HL-60 (cell line): ENCODE measurements around the gene HIPK2.

ENCODE experiments used
- REST ChIP-seq: IDR thresholded peaks from 2 replicates; pipeline ENCODE4 v1.6.1; 2012; ENCODE audit warnings: low read depth; ENCODE audit not compliant: insufficient replicate concordance
- SPI1 ChIP-seq: IDR thresholded peaks from 2 replicates; pipeline ENCODE4 v1.6.1; 2012; ENCODE audit warnings: low read depth, mild to moderate bottlenecking, borderline replicate concordance
- TF ChIP-seq, protein P1 (sequence below): IDR thresholded peaks from one replicate; pipeline ENCODE4 v1.5.1; 2011; ENCODE audit warnings: low read length, control low read depth, inconsistent platforms; ENCODE audit not compliant: insufficient read depth

DNA sequence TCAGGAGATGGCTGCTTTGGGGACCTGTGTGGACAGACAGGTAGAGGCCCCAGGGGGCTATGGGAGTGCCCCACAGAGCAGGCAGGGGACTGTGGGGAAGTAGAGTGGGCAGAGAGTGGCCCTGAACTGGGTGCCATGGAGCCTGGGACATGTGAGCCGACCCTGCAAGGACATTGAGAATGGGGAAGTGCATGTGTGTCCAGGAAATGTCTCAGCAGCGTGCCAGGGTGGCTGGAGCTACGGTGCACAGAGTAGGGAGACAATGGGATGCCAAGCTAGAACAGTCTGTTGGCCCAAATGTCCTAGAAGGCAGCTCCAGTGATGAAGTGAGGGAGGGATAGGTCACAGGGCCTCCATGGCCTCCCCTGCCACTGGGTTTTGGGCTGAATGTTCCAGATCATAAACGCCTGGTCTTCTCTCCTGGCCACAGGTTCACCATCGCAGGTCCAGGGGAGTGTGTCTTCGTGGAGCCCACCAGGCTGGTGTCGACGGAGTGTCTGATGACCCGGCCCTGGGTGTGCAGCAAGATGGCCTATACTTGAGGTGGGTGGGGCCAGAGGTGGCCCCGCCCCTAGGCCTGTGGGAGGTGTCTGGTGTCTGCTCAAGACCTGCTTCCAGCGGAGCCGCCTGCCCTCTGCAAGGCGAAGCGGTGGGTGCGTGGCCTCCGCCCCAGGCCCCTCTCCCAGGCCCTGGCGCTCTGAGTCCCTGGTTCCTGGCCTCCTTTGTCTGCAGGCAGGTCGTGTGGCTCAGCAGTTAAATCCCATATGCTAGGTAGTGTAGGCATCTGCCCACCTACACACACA, 233.8 kb downstream of the HIPK2 start:
- TF ChIP-seq SPI1: peak; percentile 88
- TF ChIP-seq, protein P1, sequence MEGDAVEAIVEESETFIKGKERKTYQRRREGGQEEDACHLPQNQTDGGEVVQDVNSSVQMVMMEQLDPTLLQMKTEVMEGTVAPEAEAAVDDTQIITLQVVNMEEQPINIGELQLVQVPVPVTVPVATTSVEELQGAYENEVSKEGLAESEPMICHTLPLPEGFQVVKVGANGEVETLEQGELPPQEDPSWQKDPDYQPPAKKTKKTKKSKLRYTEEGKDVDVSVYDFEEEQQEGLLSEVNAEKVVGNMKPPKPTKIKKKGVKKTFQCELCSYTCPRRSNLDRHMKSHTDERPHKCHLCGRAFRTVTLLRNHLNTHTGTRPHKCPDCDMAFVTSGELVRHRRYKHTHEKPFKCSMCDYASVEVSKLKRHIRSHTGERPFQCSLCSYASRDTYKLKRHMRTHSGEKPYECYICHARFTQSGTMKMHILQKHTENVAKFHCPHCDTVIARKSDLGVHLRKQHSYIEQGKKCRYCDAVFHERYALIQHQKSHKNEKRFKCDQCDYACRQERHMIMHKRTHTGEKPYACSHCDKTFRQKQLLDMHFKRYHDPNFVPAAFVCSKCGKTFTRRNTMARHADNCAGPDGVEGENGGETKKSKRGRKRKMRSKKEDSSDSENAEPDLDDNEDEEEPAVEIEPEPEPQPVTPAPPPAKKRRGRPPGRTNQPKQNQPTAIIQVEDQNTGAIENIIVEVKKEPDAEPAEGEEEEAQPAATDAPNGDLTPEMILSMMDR: no peak
- TF ChIP-seq REST: no peak
